GM21723 (cell line): ENCODE data around the gene AGAP3.
A peak's percentile ranks its signal among the peaks of the same experiment; 100 is the strongest.

Source experiments
- ATAC-seq: cut with Tn5 transposase; IDR thresholded peaks from one replicate; pipeline ENCODE4 v1.9.1; 2021; ENCODE audit warnings: mild to moderate bottlenecking, moderate library complexity; ENCODE audit not compliant: unreplicated experiment

Gene AGAP3

GRCh38 chr7:151122796-151123157, 36.5 kb downstream of the AGAP3 start:
- no peak for ATAC-seq

GRCh38 chr7:151123158-151123821, 37.0 kb downstream of the AGAP3 start:
- ATAC-seq, result no peak

- peak; percentile 90 for ATAC-seq
Observed at GRCh38 chr7:151123822-151124464, 37.7 kb downstream of the AGAP3 start.

- ATAC-seq, result no peak
Observed at GRCh38 chr7:151124481-151124880, 38.2 kb downstream of the AGAP3 start.

- ATAC-seq, result no peak
Observed at GRCh38 chr7:151124899-151125399, 38.7 kb downstream of the AGAP3 start.

GRCh38 chr7:151125470-151125845, 39.2 kb downstream of the AGAP3 start:
- ATAC-seq, result no peak

- no peak for ATAC-seq
Observed at GRCh38 chr7:151125846-151126481, 39.7 kb downstream of the AGAP3 start.

GRCh38 chr7:151126491-151127137, 40.3 kb downstream of the AGAP3 start:
- no peak for ATAC-seq

- no peak for ATAC-seq
Observed at GRCh38 chr7:151128144-151128543, 41.9 kb downstream of the AGAP3 start.

GRCh38 chr7:151128716-151129115, 42.4 kb downstream of the AGAP3 start:
- no peak for ATAC-seq

- ATAC-seq, result no peak
Observed at GRCh38 chr7:151129117-151129959, 43.1 kb downstream of the AGAP3 start.

- no peak for ATAC-seq
Observed at GRCh38 chr7:151129960-151130591, 43.8 kb downstream of the AGAP3 start.

GRCh38 chr7:151130741-151131157, 44.5 kb downstream of the AGAP3 start:
- no peak for ATAC-seq

GRCh38 chr7:151131224-151131591, 44.9 kb downstream of the AGAP3 start:
- ATAC-seq, result no peak

- no peak for ATAC-seq
Observed at GRCh38 chr7:151131592-151132293, 45.5 kb downstream of the AGAP3 start.

GRCh38 chr7:151132461-151133205, 46.4 kb downstream of the AGAP3 start:
- no peak for ATAC-seq

GRCh38 chr7:151133266-151133985, 47.2 kb downstream of the AGAP3 start:
- no peak for ATAC-seq

- ATAC-seq, result no peak
Observed at GRCh38 chr7:151133986-151134742, 47.9 kb downstream of the AGAP3 start.
